ENCODE results near the gene TECTA. TPM values are rescaled to one million over a fixed set of nuclear protein-coding genes. Genes with fewer than 3 reads are reported as not detected.

Gene TECTA
- total RNA-seq, 1 donor from 2014 or later: 0.87 TPM

DNA sequence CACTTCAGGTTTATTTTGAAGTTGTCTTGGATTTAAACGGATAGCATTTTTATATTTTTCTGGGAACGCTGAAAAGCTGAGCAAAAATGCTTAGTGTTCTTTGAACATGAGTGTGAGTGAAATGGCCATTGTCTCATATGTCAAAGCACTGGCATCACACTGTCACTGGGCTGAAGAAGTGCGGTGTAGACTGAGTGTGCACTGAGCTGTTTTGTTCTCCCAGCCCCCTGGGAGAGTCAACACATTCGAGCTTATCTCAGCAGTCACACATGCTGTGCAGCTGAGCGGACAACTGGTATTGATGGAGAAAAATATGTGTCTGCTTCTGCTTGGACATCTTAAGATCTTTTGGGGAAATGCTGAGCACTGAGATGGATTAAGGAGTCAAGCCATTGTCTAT lies 90.8 kb downstream of the TECTA start:
- TF ChIP-seq, protein P1, sequence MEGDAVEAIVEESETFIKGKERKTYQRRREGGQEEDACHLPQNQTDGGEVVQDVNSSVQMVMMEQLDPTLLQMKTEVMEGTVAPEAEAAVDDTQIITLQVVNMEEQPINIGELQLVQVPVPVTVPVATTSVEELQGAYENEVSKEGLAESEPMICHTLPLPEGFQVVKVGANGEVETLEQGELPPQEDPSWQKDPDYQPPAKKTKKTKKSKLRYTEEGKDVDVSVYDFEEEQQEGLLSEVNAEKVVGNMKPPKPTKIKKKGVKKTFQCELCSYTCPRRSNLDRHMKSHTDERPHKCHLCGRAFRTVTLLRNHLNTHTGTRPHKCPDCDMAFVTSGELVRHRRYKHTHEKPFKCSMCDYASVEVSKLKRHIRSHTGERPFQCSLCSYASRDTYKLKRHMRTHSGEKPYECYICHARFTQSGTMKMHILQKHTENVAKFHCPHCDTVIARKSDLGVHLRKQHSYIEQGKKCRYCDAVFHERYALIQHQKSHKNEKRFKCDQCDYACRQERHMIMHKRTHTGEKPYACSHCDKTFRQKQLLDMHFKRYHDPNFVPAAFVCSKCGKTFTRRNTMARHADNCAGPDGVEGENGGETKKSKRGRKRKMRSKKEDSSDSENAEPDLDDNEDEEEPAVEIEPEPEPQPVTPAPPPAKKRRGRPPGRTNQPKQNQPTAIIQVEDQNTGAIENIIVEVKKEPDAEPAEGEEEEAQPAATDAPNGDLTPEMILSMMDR (IDR thresholded peaks at IDR 0.05): no peak
- ATAC-seq: no peak
- Histone ChIP-seq H3K36me3 (no peaks in the 10 kb centered on the region), H3K4me3 (no peak overlapping the region), H3K27me3 (peaks cover 7% of the 10 kb centered on the region), H3K27ac (no peak overlapping the region), H3K9me3 (no peaks in the 10 kb centered on the region), H3K4me1 (peaks cover 4% of the 10 kb centered on the region)
- intact Hi-C loops (cut with DNase I): no loop called here
- no peak for DNase-seq

DNA sequence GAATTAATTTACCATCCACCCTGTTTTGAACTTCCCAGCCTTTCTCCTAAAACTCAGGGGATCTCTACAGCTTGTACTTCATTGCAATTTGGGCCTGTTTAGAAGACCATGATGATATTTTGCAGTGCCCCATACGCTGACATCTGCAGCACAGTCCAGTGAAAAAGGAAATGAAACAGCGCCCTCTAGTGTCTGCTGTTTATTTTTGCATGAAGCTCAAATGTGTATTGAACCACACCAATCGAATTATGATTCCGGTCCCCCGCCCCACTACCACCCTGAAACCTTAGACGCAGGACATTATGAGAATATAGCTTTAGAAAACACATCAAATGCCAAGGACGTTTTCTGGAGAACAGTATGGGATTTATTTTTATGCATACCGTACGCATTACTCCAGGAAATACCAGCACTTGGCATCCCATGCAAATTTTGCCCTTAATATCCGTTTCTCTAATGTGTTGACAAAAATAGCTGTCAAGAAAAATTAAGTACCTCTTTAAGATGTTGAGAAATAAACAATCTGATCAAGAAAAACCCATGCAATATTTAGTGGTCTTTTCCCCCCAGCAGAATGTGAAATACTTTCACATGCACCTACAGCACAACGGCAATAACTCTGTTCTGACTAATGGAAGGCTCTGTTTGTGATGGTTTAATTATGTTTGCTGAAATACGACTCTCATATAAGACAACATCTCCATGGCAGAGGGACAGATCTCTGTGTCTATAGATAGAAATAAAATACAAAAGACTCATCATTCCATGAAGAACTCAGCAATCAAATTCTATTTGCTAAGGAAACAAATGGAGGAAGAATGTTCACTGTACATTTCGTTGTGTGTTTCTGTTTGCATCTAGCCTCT lies 93.9 kb downstream of the TECTA start:
- no peak overlapping the region for H3K27ac ChIP-seq
- DNase-seq (no peak), ATAC-seq (peak; percentile 89)
- peaks cover 4% of the 10 kb centered on the region for H3K4me1 ChIP-seq
- H3K27me3 ChIP-seq: peaks cover 7% of the 10 kb centered on the region
- no peaks in the 10 kb centered on the region for H3K9me3 ChIP-seq
- H3K4me3 ChIP-seq: no peak overlapping the region
- TF ChIP-seq, protein P1 (IDR thresholded peaks at IDR 0.05): peak; percentile 83
- no peaks in the 10 kb centered on the region for H3K36me3 ChIP-seq
- intact Hi-C loops (cut with DNase I): no loop called here

DNA sequence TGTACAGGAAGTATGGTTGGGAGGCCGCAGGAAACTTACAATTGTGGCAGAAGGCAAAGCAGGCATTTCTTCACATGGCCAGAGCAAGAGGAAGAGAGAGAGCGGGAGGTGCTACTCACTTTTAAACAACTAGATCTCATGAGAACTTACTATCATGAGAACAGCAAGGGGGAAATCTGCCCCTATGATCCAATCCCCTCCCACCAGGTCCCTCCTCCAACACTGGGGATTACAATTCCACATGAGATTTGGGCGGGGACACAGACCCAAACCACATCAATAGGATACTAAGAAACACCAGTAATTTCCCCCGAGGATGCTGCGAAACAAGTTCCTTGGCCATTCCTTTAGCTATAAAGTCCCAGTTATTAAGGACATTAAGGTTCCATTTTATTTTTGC lies 97.4 kb downstream of the TECTA start:
- no peak for DNase-seq
- H3K36me3 ChIP-seq: no peaks in the 10 kb centered on the region
- intact Hi-C loops (cut with DNase I): no loop called here

DNA sequence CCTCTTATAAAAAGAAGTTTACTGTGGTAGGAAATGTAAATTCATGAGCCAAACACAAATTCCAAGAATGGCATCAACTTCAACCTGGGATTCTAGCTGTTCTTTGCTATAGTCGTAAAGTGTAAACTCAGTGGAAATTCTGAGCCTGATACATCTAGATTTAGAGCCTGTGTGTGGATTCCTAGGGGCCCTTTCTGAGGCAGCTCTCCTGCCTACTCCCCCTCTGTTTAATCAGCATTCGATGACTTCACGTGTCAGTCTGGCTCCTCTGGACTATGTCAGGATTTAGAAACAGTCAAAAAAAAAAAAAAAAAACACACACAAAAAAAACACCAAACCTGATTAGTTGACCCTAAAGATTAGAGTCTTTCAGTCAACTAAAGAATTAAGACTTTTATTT lies 98.5 kb downstream of the TECTA start:
- DNase-seq: no peak
- Histone ChIP-seq H3K9me3 (no peaks in the 10 kb centered on the region), H3K4me1 (peaks cover 4% of the 10 kb centered on the region), H3K4me3 (no peak overlapping the region), H3K36me3 (no peaks in the 10 kb centered on the region), H3K27me3 (peaks cover 7% of the 10 kb centered on the region), H3K27ac (no peak overlapping the region)
- ATAC-seq: no peak
- intact Hi-C loops (cut with DNase I): no loop called here
- TF ChIP-seq, protein P1 (IDR thresholded peaks at IDR 0.05): no peak

More for the DNA sequence above, 97.4 kb downstream of the TECTA start:
- peaks cover 7% of the 10 kb centered on the region for H3K27me3 ChIP-seq
- H3K9me3 ChIP-seq: no peaks in the 10 kb centered on the region
- H3K4me3 ChIP-seq: no peak overlapping the region
- ATAC-seq: no peak
- TF ChIP-seq, protein P1 (IDR thresholded peaks at IDR 0.05): no peak
- peaks cover 4% of the 10 kb centered on the region for H3K4me1 ChIP-seq
- H3K27ac ChIP-seq: no peak overlapping the region

DNA sequence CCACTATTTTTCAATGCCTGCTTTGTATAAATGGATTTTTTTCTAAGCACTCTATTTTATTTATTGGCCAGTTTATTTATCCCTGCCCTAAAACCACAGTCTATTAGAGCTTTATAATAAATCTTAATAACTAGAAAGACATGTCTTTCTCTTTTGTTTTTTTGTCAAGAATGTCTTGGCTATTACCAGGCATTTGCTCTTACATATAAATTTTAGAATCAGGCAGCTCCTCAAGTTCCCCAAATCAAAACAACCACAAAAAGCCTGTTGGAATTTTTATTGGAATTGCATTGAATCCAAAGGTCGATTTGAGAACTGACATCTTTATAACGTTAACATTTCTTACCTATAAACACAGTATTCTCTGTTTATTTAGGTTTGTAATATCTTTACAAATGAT lies 105.8 kb downstream of the TECTA start:
- intact Hi-C loops (cut with DNase I): no loop called here
- H3K27ac ChIP-seq: no peak overlapping the region

More for the DNA sequence above, 105.8 kb downstream of the TECTA start:
- peaks cover 3% of the 10 kb centered on the region for H3K27me3 ChIP-seq
- H3K9me3 ChIP-seq: no peaks in the 10 kb centered on the region
- TF ChIP-seq, protein P1 (IDR thresholded peaks at IDR 0.05): no peak
- H3K4me3 ChIP-seq: no peak overlapping the region
- DNase-seq (no peak), ATAC-seq (no peak)
- no peaks in the 10 kb centered on the region for H3K36me3 ChIP-seq
- no peaks in the 10 kb centered on the region for H3K4me1 ChIP-seq

Measured in upper lobe of right lung (tissue), 1 donor.